KMS-11 (cell line): ENCODE results near the gene DDN.

ENCODE experiments used
- H2AFZ ChIP-seq: fragments of 200-600 bp; sonication (generic); 2 replicates; pipeline ENCODE4 v1.6.1; 2016; ENCODE audit warnings: antibody characterized with exemption, mixed run types, low read depth
- H3K27ac ChIP-seq: fragments of 200-600 bp; sonication (generic); 2 replicates; pipeline ENCODE4 v1.6.1; 2016; ENCODE audit warnings: mild to moderate bottlenecking, mixed run types
- H3K27me3 ChIP-seq: fragments of 200-600 bp; sonication (generic); 2 replicates; pipeline ENCODE4 v1.6.1; 2017; ENCODE audit warnings: mild to moderate bottlenecking, low read depth, mixed run types, moderate library complexity; ENCODE audit not compliant: insufficient read depth
- H3K36me3 ChIP-seq: fragments of 200-600 bp; sonication (generic); 2 replicates; pipeline ENCODE4 v1.6.1; 2017; ENCODE audit warnings: mild to moderate bottlenecking, mixed run types; ENCODE audit not compliant: insufficient read depth
- H3K4me1 ChIP-seq: fragments of 200-600 bp; sonication (generic); 2 replicates; pipeline ENCODE4 v1.6.1; 2016; ENCODE audit warnings: mild to moderate bottlenecking, low read depth, mixed run types; ENCODE audit not compliant: poor library complexity, severe bottlenecking
- H3K4me2 ChIP-seq: fragments of 200-600 bp; sonication (generic); 2 replicates; pipeline ENCODE4 v1.7.0; 2016; ENCODE audit warnings: mild to moderate bottlenecking, mixed run types
- H3K4me3 ChIP-seq: fragments of 200-600 bp; sonication (generic); IDR thresholded peaks from 2 replicates; pipeline ENCODE4 v1.6.1; 2017; ENCODE audit warnings: low read depth, low read length, mixed read lengths; ENCODE audit not compliant: insufficient read depth
- H3K79me2 ChIP-seq: fragments of 200-600 bp; sonication (generic); 2 replicates; pipeline ENCODE4 v1.6.1; 2016; ENCODE audit warnings: low read depth, mixed run types; ENCODE audit not compliant: insufficient read depth
- H3K9ac ChIP-seq: fragments of 200-600 bp; sonication (generic); 2 replicates; pipeline ENCODE4 v1.6.1; 2016; ENCODE audit warnings: mild to moderate bottlenecking, mixed run types
- H4K20me1 ChIP-seq: fragments of 200-600 bp; sonication (generic); 2 replicates; pipeline ENCODE4 v1.6.1; 2016; ENCODE audit warnings: mild to moderate bottlenecking, mixed run types; ENCODE audit not compliant: insufficient read depth
- TF ChIP-seq, protein P1 (sequence below): fragments of 200-600 bp; sonication (generic); conservative IDR thresholded peaks from 2 replicates; pipeline ENCODE4 v1.6.1; 2017; ENCODE audit warnings: low read depth, mild to moderate bottlenecking, antibody characterized with exemption, low read length, moderate library complexity, mixed read lengths

Gene DDN

DNA sequence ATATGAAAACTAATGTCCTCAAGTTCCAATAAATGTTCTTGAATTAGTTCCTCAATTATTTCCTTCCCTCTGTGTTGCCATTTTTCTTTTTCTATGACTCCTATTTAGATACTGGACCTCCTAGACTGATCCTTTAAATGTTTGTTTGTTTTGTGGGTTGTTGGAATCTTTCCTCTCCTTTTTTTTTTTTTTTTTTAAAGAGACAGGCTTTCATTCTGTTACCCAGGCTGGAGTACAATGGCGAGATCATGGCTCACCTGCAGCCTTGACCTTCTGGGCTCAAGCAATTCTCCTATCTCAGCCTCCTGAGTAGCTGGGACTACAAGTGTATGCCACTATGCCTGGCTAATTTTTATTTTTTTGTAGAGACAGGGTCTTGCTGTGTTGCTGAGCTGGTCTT, 9.8 kb upstream of the DDN start:
- no peak overlapping the region for H3K4me2 ChIP-seq
- H3K79me2 ChIP-seq, result no peaks in the 10 kb centered on the region
- no peaks in the 10 kb centered on the region for H4K20me1 ChIP-seq
- H3K9ac ChIP-seq, result no peak overlapping the region
- no peak overlapping the region for H3K4me3 ChIP-seq
- H3K4me1 ChIP-seq, result no peaks in the 10 kb centered on the region
- H3K36me3 ChIP-seq, result no peaks in the 10 kb centered on the region
- H3K27me3 ChIP-seq, result no peaks in the 10 kb centered on the region
- TF ChIP-seq, protein P1, sequence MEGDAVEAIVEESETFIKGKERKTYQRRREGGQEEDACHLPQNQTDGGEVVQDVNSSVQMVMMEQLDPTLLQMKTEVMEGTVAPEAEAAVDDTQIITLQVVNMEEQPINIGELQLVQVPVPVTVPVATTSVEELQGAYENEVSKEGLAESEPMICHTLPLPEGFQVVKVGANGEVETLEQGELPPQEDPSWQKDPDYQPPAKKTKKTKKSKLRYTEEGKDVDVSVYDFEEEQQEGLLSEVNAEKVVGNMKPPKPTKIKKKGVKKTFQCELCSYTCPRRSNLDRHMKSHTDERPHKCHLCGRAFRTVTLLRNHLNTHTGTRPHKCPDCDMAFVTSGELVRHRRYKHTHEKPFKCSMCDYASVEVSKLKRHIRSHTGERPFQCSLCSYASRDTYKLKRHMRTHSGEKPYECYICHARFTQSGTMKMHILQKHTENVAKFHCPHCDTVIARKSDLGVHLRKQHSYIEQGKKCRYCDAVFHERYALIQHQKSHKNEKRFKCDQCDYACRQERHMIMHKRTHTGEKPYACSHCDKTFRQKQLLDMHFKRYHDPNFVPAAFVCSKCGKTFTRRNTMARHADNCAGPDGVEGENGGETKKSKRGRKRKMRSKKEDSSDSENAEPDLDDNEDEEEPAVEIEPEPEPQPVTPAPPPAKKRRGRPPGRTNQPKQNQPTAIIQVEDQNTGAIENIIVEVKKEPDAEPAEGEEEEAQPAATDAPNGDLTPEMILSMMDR, result no peak
- H2AFZ ChIP-seq, result no peak overlapping the region
- H3K27ac ChIP-seq, result no peak overlapping the region

DNA sequence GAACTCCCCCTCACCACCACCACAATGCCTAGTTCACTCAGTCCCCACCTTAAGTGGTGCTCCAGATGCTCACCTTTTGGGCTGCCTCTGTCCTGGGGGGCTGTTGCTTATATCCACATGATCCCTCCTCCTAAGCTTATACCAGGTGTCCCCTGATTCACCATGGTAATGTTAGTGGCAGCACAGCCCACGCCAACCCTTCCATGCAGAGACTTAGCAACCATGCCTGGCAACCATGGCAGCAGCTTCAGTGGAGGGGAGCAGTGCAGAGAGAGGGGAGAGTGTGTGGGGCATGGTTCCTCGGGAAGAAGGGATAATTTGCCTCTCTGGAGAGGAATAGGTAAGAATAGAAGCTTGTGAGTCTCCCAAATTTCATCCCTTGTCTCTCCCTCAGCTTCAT, 1.2 kb upstream of the DDN start:
- Histone ChIP-seq H4K20me1 (no peaks in the 10 kb centered on the region), H3K27ac (no peak overlapping the region), H2AFZ (peak overlapping the region; percentile 83; the same call in 1 of the 2 replicates), H3K9ac (peak overlapping the region; percentile 73; the same call in 1 of the 2 replicates), H3K79me2 (no peaks in the 10 kb centered on the region), H3K36me3 (no peaks in the 10 kb centered on the region), H3K4me1 (peaks cover 24% of the 10 kb centered on the region), H3K4me2 (peak overlapping the region; percentile 100), H3K4me3 (no peak overlapping the region), H3K27me3 (no peaks in the 10 kb centered on the region; the same call in 1 of the 2 replicates)
- TF ChIP-seq, protein P1, result no peak

DNA sequence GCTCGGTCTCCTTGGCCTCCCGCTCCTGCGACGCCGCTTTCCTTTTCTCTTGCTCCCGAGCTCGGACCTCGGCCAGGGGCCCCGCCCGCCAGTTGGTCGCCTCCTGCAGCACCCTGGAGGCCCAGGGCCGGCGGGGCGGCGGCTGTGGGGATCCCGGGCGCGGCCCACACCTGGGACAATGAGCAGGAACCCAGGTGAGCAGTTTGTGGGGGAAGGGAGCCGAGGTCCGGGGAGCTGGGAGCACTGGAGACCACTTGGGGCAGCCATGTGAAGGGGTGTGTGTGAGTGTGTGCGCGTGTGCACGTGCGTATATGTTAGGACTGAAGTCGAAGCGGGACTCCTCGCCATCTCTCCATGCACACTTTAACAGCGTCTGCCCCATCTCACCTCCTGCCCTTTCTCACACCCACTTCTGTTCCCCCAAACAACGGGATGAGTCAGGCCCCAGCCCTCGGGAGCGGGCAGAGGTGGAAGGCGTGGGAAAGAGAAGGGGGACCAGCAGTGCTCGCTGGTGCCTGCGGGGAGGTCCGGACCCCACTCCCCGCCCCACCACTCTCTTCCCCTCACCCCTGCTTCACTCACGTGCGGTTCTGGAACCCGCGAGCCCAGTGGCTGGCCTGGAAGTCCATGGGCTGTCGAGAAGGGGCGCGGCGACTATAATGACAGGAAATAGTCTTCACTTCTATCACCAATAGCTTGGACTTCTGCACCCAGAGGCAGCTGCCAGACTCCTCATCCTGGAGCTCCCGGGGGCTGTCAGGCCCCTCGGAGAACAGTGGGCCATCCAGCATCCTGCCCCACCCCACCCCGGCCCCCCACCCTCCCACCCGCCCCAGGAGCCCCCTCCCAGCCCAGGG, 450 bp downstream of the DDN start:
- Histone ChIP-seq H3K4me2 (peak overlapping the region; percentile 94), H4K20me1 (no peaks in the 10 kb centered on the region), H3K36me3 (no peaks in the 10 kb centered on the region), H2AFZ (peak overlapping the region; percentile 80), H3K27me3 (no peaks in the 10 kb centered on the region; the same call in 1 of the 2 replicates), H3K4me3 (no peak overlapping the region), H3K9ac (peak overlapping the region; percentile 62; the same call in 1 of the 2 replicates), H3K79me2 (no peaks in the 10 kb centered on the region), H3K27ac (no peak overlapping the region), H3K4me1 (peaks cover 29% of the 10 kb centered on the region)
- TF ChIP-seq, protein P1, result no peak

DNA sequence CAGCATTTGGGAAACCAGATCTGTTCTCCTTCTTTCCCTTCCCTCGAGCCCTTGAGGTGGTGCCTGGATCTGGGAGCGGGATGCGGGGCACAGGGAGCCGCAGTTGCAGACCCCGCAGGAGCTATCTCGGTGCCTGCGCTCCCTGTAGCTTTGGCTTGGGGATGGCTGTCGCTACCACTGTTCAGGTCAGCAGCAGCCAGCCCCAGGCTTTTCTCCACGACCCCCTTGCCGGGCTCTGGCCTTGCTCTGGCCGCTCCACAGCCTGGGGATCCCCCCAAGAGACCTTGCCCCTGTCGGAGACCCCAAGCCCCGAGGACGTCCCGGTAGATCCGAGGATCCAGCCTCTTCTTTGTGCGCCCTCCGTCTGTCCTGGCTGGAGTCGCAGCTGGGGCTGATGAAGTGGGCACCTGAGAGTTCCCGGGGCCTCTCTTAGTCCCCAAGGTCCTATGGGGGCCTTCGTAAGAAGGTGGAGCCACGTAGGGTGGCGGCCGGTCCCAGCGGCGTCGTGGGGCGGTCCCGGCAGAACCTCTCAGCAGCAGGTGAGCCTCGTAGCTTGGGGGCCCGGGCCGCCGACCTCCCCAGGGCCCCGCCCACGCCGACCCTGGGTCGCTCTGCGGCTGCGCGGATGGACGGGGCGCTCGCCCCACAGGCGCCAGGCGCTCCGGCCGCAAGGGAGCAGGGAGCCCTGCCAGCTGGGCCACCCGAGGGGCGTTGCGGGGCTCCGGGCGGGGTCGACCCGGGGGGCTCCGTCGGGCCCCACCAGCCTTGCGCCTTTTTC, 1.3 kb downstream of the DDN start:
- H3K79me2 ChIP-seq, result no peaks in the 10 kb centered on the region
- H3K36me3 ChIP-seq, result no peaks in the 10 kb centered on the region
- no peaks in the 10 kb centered on the region; the same call in 1 of the 2 replicates for H3K27me3 ChIP-seq
- TF ChIP-seq, protein P1, result no peak
- peak overlapping the region; percentile 62; the same call in 1 of the 2 replicates for H3K9ac ChIP-seq
- H3K4me1 ChIP-seq, result peaks cover 29% of the 10 kb centered on the region
- no peak overlapping the region for H3K4me3 ChIP-seq
- no peaks in the 10 kb centered on the region for H4K20me1 ChIP-seq
- H2AFZ ChIP-seq, result peak overlapping the region; percentile 80
- peak overlapping the region; percentile 94 for H3K4me2 ChIP-seq
- no peak overlapping the region for H3K27ac ChIP-seq
